HepG2 (cell line): ENCODE results near the gene MSANTD1. TPM values are rescaled to one million over a fixed set of nuclear protein-coding genes. Genes with fewer than 3 reads are reported as not detected.
A peak's percentile ranks its signal among the peaks of the same experiment; 100 is the strongest.

ENCODE experiments used
- ATAC-seq: fragments of 200-7000 bp; cut with Tn5 transposase; 3 replicates; pipeline ENCODE4 v1.9.1; 2020; ENCODE audit warnings: mild to moderate bottlenecking, moderate library complexity
- BruUV-seq: library from RNA; stranded (reverse); fragments of 400-500 nt; replicated peaks from 2 replicates; lab custom pipeline; 2021; lab: Mats Ljungman, UMichigan
- CTCF ChIA-PET: fragments of 300-600 bp; formaldehyde crosslinking; extraction: SDS; loops from one replicate; lab custom pipeline; 2021; ENCODE audit warnings: low total read pairs, inconsistent platforms, low intra/inter-chr PET ratio; lab: Yijun Ruan, JAX
- POLR2A ChIA-PET: fragments of 350-600 bp; sonication (Branson Sonifier 250); formaldehyde crosslinking; loops from one replicate; lab custom pipeline; 2020; ENCODE audit warnings: antibody characterized with exemption, inconsistent platforms; lab: Yijun Ruan, JAX
- DNase-seq: peaks from one replicate; pipeline ENCODE4 v3.0.0-alpha.2; 2015; ENCODE audit warnings: low spot score
- FAIRE-seq: peaks from 3 replicates; lab custom pipeline; 2011; peaks lifted over from hg19 to GRCh38; lab: Jason Lieb, UNC
- H2AFZ ChIP-seq: one replicate; pipeline ENCODE4 v1.6.1; 2011; ENCODE audit warnings: low read length, inconsistent platforms
- H3K27ac ChIP-seq: fragments of 300-600 bp; 3 replicates; pipeline ENCODE4 v1.8.0; 2011; ENCODE audit warnings: mixed run types, mild to moderate bottlenecking, mixed read lengths, low read length, inconsistent platforms; ENCODE audit not compliant: insufficient read depth; ENCODE audit errors: extremely low read length
- H3K27me3 ChIP-seq, 2 experiments: fragments of 200-600 bp in 1 of 2; 2 replicates in 1 of 2; 3 replicates in 1 of 2; pipeline versions ENCODE4 v1.6.0 to v1.8.0; 2011; ENCODE audit warnings: low read length in 2 of 2, mild to moderate bottlenecking in 2 of 2, moderate library complexity in 2 of 2, inconsistent platforms in 1 of 2; ENCODE audit not compliant: insufficient read depth in 2 of 2, control insufficient read depth in 1 of 2
- H3K36me3 ChIP-seq, 2 experiments: fragments of 200-600 bp in 1 of 2; replicated peaks in 1 of 2; 2 replicates in 1 of 2; 3 replicates in 1 of 2; pipeline versions ENCODE4 v1.5.1 to v1.8.0; 2011; ENCODE audit warnings: low read length in 2 of 2, inconsistent platforms in 1 of 2; ENCODE audit not compliant: insufficient read depth in 2 of 2, control insufficient read depth in 1 of 2
- H3K4me1 ChIP-seq: 2 replicates; pipeline ENCODE4 v1.5.1; 2012; ENCODE audit warnings: low read length, inconsistent platforms; ENCODE audit not compliant: insufficient read depth
- H3K4me2 ChIP-seq: 2 replicates; pipeline ENCODE4 v1.6.0; 2011; ENCODE audit warnings: low read depth, low read length, inconsistent platforms
- H3K4me3 ChIP-seq, 3 experiments: fragments of 200-600 bp in 1 of 3; sonication (generic), shearing (Covaris generic) in 1 of 3; replicated peaks in 1 of 3; 2 replicates each; pipeline ENCODE4 v1.5.1; 2011 to 2016; ENCODE audit warnings: low read length in 3 of 3, inconsistent platforms in 2 of 3, low read depth in 2 of 3, mild to moderate bottlenecking in 2 of 3, control low read depth in 1 of 3, mixed read lengths in 1 of 3; ENCODE audit not compliant: insufficient read depth in 1 of 3
- H3K79me2 ChIP-seq: one replicate; pipeline ENCODE4 v1.6.1; 2011; ENCODE audit warnings: low read length, inconsistent platforms; ENCODE audit not compliant: insufficient read depth
- H3K9ac ChIP-seq: 2 replicates; pipeline ENCODE4 v1.6.0; 2011; ENCODE audit warnings: mild to moderate bottlenecking, low read depth, low read length, inconsistent platforms; ENCODE audit not compliant: insufficient read depth
- H3K9me3 ChIP-seq: 2 replicates; pipeline ENCODE4 v1.5.1; 2012; ENCODE audit warnings: mild to moderate bottlenecking, low read length
- H4K20me1 ChIP-seq: 2 replicates; pipeline ENCODE4 v1.6.0; 2011; ENCODE audit warnings: inconsistent platforms, mild to moderate bottlenecking, low read length, moderate library complexity; ENCODE audit not compliant: insufficient read depth
- E2F5 ChIP-seq: sonication (generic); formaldehyde crosslinking; conservative IDR thresholded peaks from 2 replicates; pipeline ENCODE4 v1.4.0; 2020; ENCODE audit warnings: missing genetic modification reagents
- MAFF ChIP-seq: IDR thresholded peaks from 2 replicates; pipeline ENCODE4 v1.6.1; 2011; ENCODE audit warnings: low read depth, low read length, improper control_type of control experiment
- MAFK ChIP-seq, 2 experiments: IDR thresholded peaks in 1 of 2; conservative IDR thresholded peaks in 1 of 2; 2 replicates each; pipeline ENCODE4 v1.6.1; 2011; ENCODE audit warnings: improper control_type of control experiment in 2 of 2, low read length in 2 of 2
- NFKBIZ ChIP-seq: IDR thresholded peaks from 2 replicates; pipeline ENCODE4 v1.6.1; 2018; ENCODE audit warnings: missing genetic modification reagents, missing compliant biosample characterization
- NONO ChIP-seq, 2 experiments: fragments of 450-650 bp in 1 of 2; sonication (generic) in 1 of 2; formaldehyde crosslinking in 1 of 2; IDR thresholded peaks in 1 of 2; conservative IDR thresholded peaks in 1 of 2; 2 replicates each; pipeline versions ENCODE4 v1.6.1 to v1.8.0; 2017 to 2022; ENCODE audit warnings: mild to moderate bottlenecking in 1 of 2, missing genetic modification reagents in 1 of 2, moderate library complexity in 1 of 2
- PHF8 ChIP-seq: sonication (generic); formaldehyde crosslinking; IDR thresholded peaks from 2 replicates; pipeline ENCODE4 v1.5.0; 2020; ENCODE audit warnings: missing genetic modification reagents
- ZFP41 ChIP-seq: sonication (generic); formaldehyde crosslinking; IDR thresholded peaks from 2 replicates; pipeline ENCODE4 v1.4.0; 2020; ENCODE audit warnings: mild to moderate bottlenecking, missing genetic modification reagents, borderline replicate concordance
- ZNF235 ChIP-seq: sonication (generic); formaldehyde crosslinking; IDR thresholded peaks from 2 replicates; pipeline ENCODE4 v1.8.1; 2023; ENCODE audit warnings: mild to moderate bottlenecking, missing genetic modification reagents, borderline replicate concordance
- ZNF569 ChIP-seq: sonication (generic); formaldehyde crosslinking; IDR thresholded peaks from 2 replicates; pipeline ENCODE4 v1.5.0; 2020; ENCODE audit warnings: mild to moderate bottlenecking, missing genetic modification reagents, moderate library complexity, borderline replicate concordance
- ZNF652 ChIP-seq: IDR thresholded peaks from 2 replicates; pipeline ENCODE4 v1.6.1; 2016; ENCODE audit warnings: low read depth, borderline replicate concordance
- ZNF737 ChIP-seq: sonication (generic); formaldehyde crosslinking; IDR thresholded peaks from 2 replicates; pipeline ENCODE4 v1.5.0; 2020; ENCODE audit warnings: missing genetic modification reagents, mild to moderate bottlenecking, borderline replicate concordance
- ZNF891 ChIP-seq: sonication (generic); formaldehyde crosslinking; IDR thresholded peaks from 2 replicates; pipeline ENCODE4 v1.5.0; 2020; ENCODE audit warnings: mild to moderate bottlenecking, missing genetic modification reagents
- WGBS: methylation state at CpG from one replicate; pipeline ENCODE4 v1.1.6; 2017; ENCODE audit warnings: low lambda C conversion rate; 5-methylcytosine and 5-hydroxymethylcytosine counted together
- in situ Hi-C: cut with HindIII; loops from 2 replicates; pipeline ENCODE4 v1.10.0; 2017; ENCODE audit warnings: low pct_unique_long_range_greater_than_20kb; ENCODE audit not compliant: extremely low pct_ligation_motif_present
- intact Hi-C: fragments of 100-400 bp; cut with micrococcal nuclease; formaldehyde crosslinking; loops from one replicate; pipeline ENCODE4 v1.10.0; 2022; ENCODE audit not compliant: unreplicated experiment
- polyA plus RNA-seq, 8 experiments: library from polyadenylated mRNA; depleted of rRNA in 3 of 8; stranded (reverse) in 7 of 8; unstranded in 1 of 8; fragments of >200 nt; fragmentation: Illumina TruSeq in 4 of 8; extraction: Trizol in 4 of 8; gene quantifications; 2 replicates each; pipeline versions ENCODE4 v1.2.1 to v1.2.3, GENCODE V29; 2011 to 2016; ENCODE audit warnings: low read depth in 4 of 8, missing spikeins in 1 of 8, mixed read lengths in 1 of 8; ENCODE audit not compliant: insufficient read depth in 1 of 8
- total RNA-seq, 5 experiments: library from RNA; depleted of rRNA; stranded (reverse); fragments of >200 nt; fragmentation: Illumina TruSeq; extraction: Trizol; gene quantifications; 2 replicates each; pipeline ENCODE4 v1.2.3, GENCODE V29; 2016; ENCODE audit warnings: low read depth in 1 of 5
- TF ChIP-seq, protein P1 (sequence below): sonication (generic); formaldehyde crosslinking; IDR thresholded peaks from 2 replicates; pipeline ENCODE4 v1.4.0; 2020; ENCODE audit warnings: missing genetic modification reagents

Gene MSANTD1
- total and polyA plus RNA-seq, 2 of the 13 experiments (the other 11 are each of a cell fraction or from before 2014, with no cell fraction given) = 0.22 to 0.40 TPM

DNA sequence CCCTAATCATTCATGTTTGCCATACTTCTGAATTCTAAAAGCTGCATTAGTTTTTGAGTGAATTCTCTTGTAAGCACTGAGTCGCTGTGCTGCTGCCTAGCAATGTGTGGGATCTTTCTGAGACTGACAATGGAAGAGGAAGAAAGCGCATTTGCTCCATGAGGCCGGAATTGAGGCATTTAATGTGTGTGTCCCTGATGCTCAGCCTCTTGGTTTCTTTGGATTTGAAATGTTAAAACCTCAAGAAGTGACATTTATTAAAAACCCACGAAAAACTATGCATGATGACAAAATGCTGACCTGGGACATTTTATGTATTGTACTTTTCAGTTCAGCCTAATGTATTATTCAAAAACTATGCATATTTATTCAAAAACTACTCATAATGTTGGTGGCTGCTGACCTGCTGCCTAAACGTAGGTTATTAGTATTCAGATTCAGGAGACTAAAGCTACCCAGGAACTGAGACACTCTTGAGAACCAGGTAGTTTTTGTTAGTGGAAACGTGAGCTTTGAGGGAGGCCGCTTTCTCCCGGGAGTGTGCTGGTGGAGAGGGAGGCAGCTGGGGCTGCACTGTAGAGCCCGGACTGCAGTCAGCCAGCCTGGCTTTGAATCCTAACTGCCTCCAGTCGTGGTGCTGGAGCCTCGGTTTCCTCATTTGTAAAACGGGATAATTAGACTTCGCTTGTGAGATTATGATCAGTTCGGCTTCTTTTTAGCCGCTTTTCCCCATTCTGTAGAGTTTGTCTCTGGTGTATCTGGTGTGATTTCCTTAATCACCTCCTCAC lies 55.2 kb downstream of the MSANTD1 start:
- BruUV-seq = no TSS peak
- H3K27ac ChIP-seq = no peak overlapping the region
- H4K20me1 ChIP-seq = peaks cover 17% of the 10 kb centered on the region
- ATAC-seq (no peak), DNase-seq (no peak), FAIRE-seq (no peak)
- H3K4me3 ChIP-seq = no peak overlapping the region
- H3K36me3 ChIP-seq = peaks cover 0 to 1% of the 10 kb centered on the region in 2 experiments; a peak in 1 of 5 replicates
- peaks cover 51% of the 10 kb centered on the region for H3K79me2 ChIP-seq
- intact Hi-C loops (loop anchor here (5.0 kb wide), 1 partner anchor 97 kb away; no protein-coding TSS in a partner anchor), in situ Hi-C loops (no loop called here)
- no peaks in the 10 kb centered on the region for H3K9me3 ChIP-seq
- H2AFZ ChIP-seq = no peak overlapping the region
- CTCF ChIA-PET = no interaction called here
- no peaks in the 10 kb centered on the region; a peak in 1 of 5 replicates for H3K27me3 ChIP-seq
- 92% methylated on average over 15 of the region's 15 CpGs for WGBS
- no peak overlapping the region for H3K4me2 ChIP-seq
- H3K4me1 ChIP-seq = peaks cover 30% of the 10 kb centered on the region
- POLR2A ChIA-PET = no interaction called here
- no peak for TF ChIP-seq ZNF652
- TF ChIP-seq MAFK (conservative IDR thresholded peaks at IDR 0.05 in 1 of 2, IDR thresholded peaks at IDR 0.05 in 1 of 2; ENCODE audit: low read length in 2 of 2) = peak; percentile 66 to 83; a peak in 3 of 4 replicates
- TF ChIP-seq MAFF = peak; percentile 72
- no peak overlapping the region for H3K9ac ChIP-seq

GRCh38 chr4:3304831-3305609 lies 56.1 kb downstream of the MSANTD1 start:
- 97% methylated on average over 20 of the region's 25 CpGs for WGBS
- FAIRE-seq (no peak), DNase-seq (no peak), ATAC-seq (no peak)
- ChIA-PET POLR2A (no interaction called here), CTCF (no interaction called here)
- Histone ChIP-seq H3K9me3 (no peaks in the 10 kb centered on the region), H3K27me3 (no peaks in the 10 kb centered on the region; a peak in 1 of 5 replicates), H3K9ac (no peak overlapping the region), H3K4me2 (no peak overlapping the region), H4K20me1 (peaks cover 12% of the 10 kb centered on the region), H3K27ac (no peak overlapping the region), H3K79me2 (peaks cover 42% of the 10 kb centered on the region), H3K4me3 (no peak overlapping the region), H3K4me1 (peaks cover 21% of the 10 kb centered on the region), H3K36me3 (peaks cover 0 to 1% of the 10 kb centered on the region in 2 experiments; a peak in 1 of 5 replicates), H2AFZ (no peak overlapping the region)
- in situ Hi-C loops = no loop called here
- no TSS peak for BruUV-seq
- intact Hi-C loops = loop anchor here (5.0 kb wide), 1 partner anchor 98 kb away; no protein-coding TSS in a partner anchor
- no peak for TF ChIP-seq NONO (IDR thresholded peaks at IDR 0.05)
- no peak for TF ChIP-seq NONO (CRISPR knock-in tag; conservative IDR thresholded peaks at IDR 0.05)
- TF ChIP-seq ZFP41 (CRISPR knock-in tag) = no peak
- TF ChIP-seq ZNF569 = no peak
- TF ChIP-seq ZNF737 = no peak
- TF ChIP-seq ZNF891 (CRISPR knock-in tag) = no peak
- no peak for TF ChIP-seq PHF8 (CRISPR knock-in tag)
- TF ChIP-seq, protein P1, sequence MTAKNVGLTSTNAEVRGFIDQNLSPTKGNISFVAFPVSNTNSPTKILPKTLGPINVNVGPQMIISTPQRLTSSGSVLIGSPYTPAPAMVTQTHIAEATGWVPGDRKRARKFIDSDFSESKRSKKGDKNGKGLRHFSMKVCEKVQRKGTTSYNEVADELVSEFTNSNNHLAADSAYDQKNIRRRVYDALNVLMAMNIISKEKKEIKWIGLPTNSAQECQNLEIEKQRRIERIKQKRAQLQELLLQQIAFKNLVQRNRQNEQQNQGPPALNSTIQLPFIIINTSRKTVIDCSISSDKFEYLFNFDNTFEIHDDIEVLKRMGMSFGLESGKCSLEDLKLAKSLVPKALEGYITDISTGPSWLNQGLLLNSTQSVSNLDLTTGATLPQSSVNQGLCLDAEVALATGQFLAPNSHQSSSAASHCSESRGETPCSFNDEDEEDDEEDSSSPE = no peak
- TF ChIP-seq NFKBIZ (CRISPR knock-in tag) = no peak
- no peak for TF ChIP-seq ZNF235
- no peak for TF ChIP-seq E2F5
